ENCODE data around the gene PHLDA2. TPM values are rescaled to one million over a fixed set of nuclear protein-coding genes. Genes with fewer than 3 reads are reported as not detected.
"Not testable (repeated sequence)": the region's sequence is repeated elsewhere in the genome, so short reads cannot be mapped to it uniquely, and the experiment has no call there.

The PHLDA2 gene
- total RNA-seq, 2 experiments from 2014 or later = 7.6 to 8.3 TPM

DNA sequence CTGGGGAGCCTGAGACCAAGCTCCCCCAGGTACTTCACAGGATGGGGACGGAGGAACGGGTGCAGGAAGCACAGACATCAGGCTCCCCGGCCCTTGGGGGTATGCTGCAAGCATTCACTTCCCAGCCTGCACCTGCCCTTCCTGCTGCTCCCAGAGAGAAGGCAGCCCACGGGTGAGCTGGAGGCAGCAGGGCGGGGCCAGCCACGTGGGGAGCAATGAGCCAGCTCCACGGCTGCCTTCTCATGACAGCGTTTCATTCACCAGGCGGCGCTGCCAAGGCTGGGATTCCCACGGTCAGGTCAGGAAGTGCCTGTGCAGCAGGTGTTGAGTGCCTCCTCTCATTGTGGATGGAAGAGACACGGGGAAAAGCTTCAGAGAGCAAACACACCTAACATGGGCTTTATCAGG is 14.5 kb upstream of the PHLDA2 start:
- H3K27me3 Mint-ChIP-seq = no peaks in the 10 kb centered on the region
- peak overlapping the region; percentile 38 for H3K27ac Mint-ChIP-seq
- peaks cover 10% of the 10 kb centered on the region for H3K9me3 Mint-ChIP-seq
- ChIA-PET CTCF (interaction anchor here (1.1 to 4.7 kb wide), 2 partner anchors 10 to 14 kb away, joined by 4 to 23 read pairs; partner anchors contain the start of gene PHLDA2), POLR2A (interaction anchor here (2.0 kb wide), 1 partner anchor 14 kb away, joined by 11 read pairs; the partner anchor contains the start of gene PHLDA2)
- H3K4me3 Mint-ChIP-seq = no peak overlapping the region
- peak; percentile 44 for DNase-seq
- intact Hi-C loops (cut with micrococcal nuclease) = no loop called here
- peaks cover 40% of the 10 kb centered on the region for H3K4me1 Mint-ChIP-seq (ENCODE audit: low read depth)
- peaks cover 44% of the 10 kb centered on the region for H3K36me3 Mint-ChIP-seq

- H3K4me1 Mint-ChIP-seq (ENCODE audit: low read depth) = peaks cover 37% of the 10 kb centered on the region
- H3K4me3 Mint-ChIP-seq = no peak overlapping the region
- peaks cover 16% of the 10 kb centered on the region for H3K9me3 Mint-ChIP-seq
- no peaks in the 10 kb centered on the region for H3K27me3 Mint-ChIP-seq
- H3K36me3 Mint-ChIP-seq = peaks cover 46% of the 10 kb centered on the region
- intact Hi-C loops (cut with micrococcal nuclease) = no loop called here
- CTCF ChIA-PET = interaction anchor here (1.1 to 4.7 kb wide), 2 partner anchors 10 to 13 kb away, joined by 4 to 23 read pairs; partner anchors contain the start of gene PHLDA2
- POLR2A ChIA-PET = interaction anchor here (2.0 kb wide), 1 partner anchor 14 kb away, joined by 11 read pairs; the partner anchor contains the start of gene PHLDA2
- peak; percentile 15 for DNase-seq
- peak overlapping the region; percentile 38 for H3K27ac Mint-ChIP-seq
Observed at GRCh38 chr11:2942872-2943710, 13.9 kb upstream of the PHLDA2 start.

GRCh38 chr11:2942447-2942846 is 13.2 kb upstream of the PHLDA2 start:
- Mint-ChIP-seq H3K9me3 (peaks cover 23% of the 10 kb centered on the region), H3K4me1 (ENCODE audit: low read depth) (peaks cover 31% of the 10 kb centered on the region), H3K27ac (no peak overlapping the region), H3K36me3 (peaks cover 47% of the 10 kb centered on the region), H3K27me3 (no peaks in the 10 kb centered on the region), H3K4me3 (no peak overlapping the region)
- CTCF ChIA-PET = interaction anchor here (4.7 kb wide), 1 partner anchor 13 kb away, joined by 23 read pairs; the partner anchor contains the start of gene PHLDA2
- POLR2A ChIA-PET = interaction anchor here (2.0 kb wide), 1 partner anchor 13 kb away, joined by 11 read pairs; the partner anchor contains the start of gene PHLDA2
- no peak for DNase-seq
- intact Hi-C loops (cut with micrococcal nuclease) = no loop called here

DNA sequence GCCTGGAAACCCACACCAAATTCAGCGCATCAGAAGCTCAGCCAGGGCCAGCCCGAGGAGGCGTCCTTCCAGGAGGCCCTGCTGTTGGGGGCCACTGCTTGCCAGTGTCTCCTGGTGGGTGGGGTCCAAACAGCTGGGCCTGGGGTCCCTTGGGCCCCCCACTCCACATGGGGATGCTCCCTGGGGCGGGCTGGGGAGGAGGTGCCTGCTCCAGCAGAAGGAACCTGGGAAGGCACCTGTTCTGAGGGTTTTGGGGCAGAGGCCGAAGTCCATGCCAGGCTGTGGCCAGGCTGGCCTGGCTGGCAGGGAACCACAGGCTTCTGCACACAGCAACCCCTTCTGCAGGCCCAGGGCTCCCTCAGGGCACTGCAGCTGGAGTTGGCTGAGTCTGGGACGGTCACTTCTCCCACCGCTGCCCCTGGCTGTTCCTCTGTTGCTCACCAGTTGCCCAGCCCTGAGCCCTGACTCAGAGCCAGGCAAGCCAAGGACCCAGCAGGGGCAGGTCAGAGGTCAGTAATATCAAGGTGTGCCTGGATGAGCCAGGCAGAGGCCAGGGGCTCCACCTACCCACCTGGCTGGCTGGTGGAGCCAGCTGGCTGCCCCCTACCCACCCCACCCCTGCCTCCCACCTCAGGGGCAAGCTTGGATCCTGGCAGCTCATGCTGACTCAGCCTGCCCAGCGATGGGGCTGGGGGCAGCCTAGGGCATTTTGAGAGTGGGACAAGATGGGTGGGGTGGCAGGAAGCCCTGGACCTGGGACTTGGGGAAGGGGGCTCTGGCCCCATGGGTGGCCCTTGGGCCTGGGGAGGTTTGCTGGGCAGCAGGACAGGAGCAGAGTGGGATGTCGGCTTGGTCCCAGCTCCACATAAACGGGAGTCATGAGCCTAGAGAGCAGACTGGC is 12.0 kb upstream of the PHLDA2 start:
- H3K27me3 Mint-ChIP-seq = no peaks in the 10 kb centered on the region
- peaks cover 28% of the 10 kb centered on the region for H3K9me3 Mint-ChIP-seq
- no peak for DNase-seq
- POLR2A ChIA-PET = interaction anchor here (1.0 to 2.0 kb wide), 4 partner anchors 11 to 116 kb away, joined by 3 to 11 read pairs (median 4); partner anchors contain the start of genes CARS1 and PHLDA2
- peaks cover 18% of the 10 kb centered on the region for H3K4me1 Mint-ChIP-seq (ENCODE audit: low read depth)
- no peak overlapping the region for H3K27ac Mint-ChIP-seq
- no peak overlapping the region for H3K4me3 Mint-ChIP-seq
- CTCF ChIA-PET = interaction anchor here (0.9 to 4.7 kb wide), 3 partner anchors 11 to 80 kb away, joined by 3 to 23 read pairs (median 3); partner anchors contain the start of gene PHLDA2
- H3K36me3 Mint-ChIP-seq = peaks cover 37% of the 10 kb centered on the region
- intact Hi-C loops (cut with micrococcal nuclease) = no loop called here

GRCh38 chr11:2940147-2940920 is 11.1 kb upstream of the PHLDA2 start:
- CTCF ChIA-PET = interaction anchor here (1.4 to 4.7 kb wide), 2 partner anchors 11 to 81 kb away, joined by 3 to 23 read pairs; partner anchors contain the start of gene PHLDA2
- H3K36me3 Mint-ChIP-seq = peaks cover 31% of the 10 kb centered on the region
- peak; percentile 67 for DNase-seq
- H3K27ac Mint-ChIP-seq = no peak overlapping the region
- H3K4me3 Mint-ChIP-seq = no peak overlapping the region
- no peaks in the 10 kb centered on the region for H3K27me3 Mint-ChIP-seq
- peaks cover 10% of the 10 kb centered on the region for H3K4me1 Mint-ChIP-seq (ENCODE audit: low read depth)
- intact Hi-C loops (cut with micrococcal nuclease) = no loop called here
- H3K9me3 Mint-ChIP-seq = peaks cover 28% of the 10 kb centered on the region
- POLR2A ChIA-PET = interaction anchor here (1.4 kb wide), 1 partner anchor 10 kb away, joined by 6 read pairs; the partner anchor contains the start of gene PHLDA2

DNA sequence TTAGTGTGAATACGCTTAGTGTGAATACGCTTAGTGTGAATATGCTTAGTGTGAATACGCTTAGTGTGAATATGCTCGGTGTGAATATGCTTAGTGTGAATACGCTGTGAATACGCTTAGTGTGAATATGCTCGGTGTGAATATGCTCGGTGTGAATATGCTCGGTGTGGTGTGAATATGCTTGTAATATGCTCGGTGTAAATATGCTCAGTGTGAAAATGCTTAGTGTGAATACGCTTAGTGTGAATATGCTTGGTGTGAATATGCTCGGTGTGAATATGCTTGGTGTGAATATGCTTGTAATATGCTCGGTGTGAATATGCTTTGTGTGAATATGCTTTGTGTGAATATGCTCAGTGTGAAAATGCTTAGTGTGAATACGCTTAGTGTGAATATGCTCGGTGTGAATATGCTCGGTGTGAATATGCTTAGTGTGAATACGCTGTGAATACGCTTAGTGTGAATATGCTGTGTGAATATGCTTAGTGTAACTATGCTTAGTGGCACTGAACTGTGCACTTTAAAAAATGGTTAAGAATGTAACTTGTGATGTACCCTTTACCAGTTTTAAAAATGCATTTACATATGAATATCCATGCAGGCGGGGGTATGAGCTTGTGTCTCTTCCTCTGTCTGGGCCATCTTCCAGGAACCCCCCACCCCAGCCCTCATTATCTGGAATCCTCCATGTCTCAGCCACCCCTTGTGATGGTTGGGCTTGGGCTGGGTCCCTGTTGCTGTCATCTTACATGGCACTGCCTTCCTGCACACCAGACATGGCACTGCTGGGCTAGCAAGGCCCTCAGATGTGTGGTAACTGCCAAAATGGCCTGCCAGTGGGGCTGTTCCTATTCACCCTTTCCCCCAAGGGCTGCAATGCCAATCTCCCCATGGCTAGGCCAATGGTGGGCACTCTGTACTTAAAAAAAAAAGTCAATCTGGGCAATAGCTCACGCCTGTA is 9.5 kb upstream of the PHLDA2 start:
- H3K4me3 Mint-ChIP-seq = peak overlapping the region; percentile 3
- intact Hi-C loops (cut with micrococcal nuclease); POLR2A ChIA-PET; H3K27me3 Mint-ChIP-seq; DNase-seq; H3K4me1 Mint-ChIP-seq (ENCODE audit: low read depth): not testable (repeated sequence)
- H3K27ac Mint-ChIP-seq = peak overlapping the region; percentile 38
- H3K36me3 Mint-ChIP-seq = peaks cover 24% of the 10 kb centered on the region
- H3K9me3 Mint-ChIP-seq = peaks cover 28% of the 10 kb centered on the region
- CTCF ChIA-PET = interaction anchor here (1.0 kb wide), 1 partner anchor 8 kb away, joined by 3 read pairs; no protein-coding TSS in a partner anchor

GRCh38 chr11:2937641-2938457 is 8.6 kb upstream of the PHLDA2 start:
- intact Hi-C loops (cut with micrococcal nuclease); H3K4me3 Mint-ChIP-seq; CTCF ChIA-PET; H3K27me3 Mint-ChIP-seq; POLR2A ChIA-PET; DNase-seq: not testable (repeated sequence)
- peaks cover 23% of the 10 kb centered on the region for H3K36me3 Mint-ChIP-seq
- peaks cover 28% of the 10 kb centered on the region for H3K9me3 Mint-ChIP-seq
- H3K27ac Mint-ChIP-seq = peak overlapping the region; percentile 31
- H3K4me1 Mint-ChIP-seq (ENCODE audit: low read depth) = peaks cover 13% of the 10 kb centered on the region

DNA sequence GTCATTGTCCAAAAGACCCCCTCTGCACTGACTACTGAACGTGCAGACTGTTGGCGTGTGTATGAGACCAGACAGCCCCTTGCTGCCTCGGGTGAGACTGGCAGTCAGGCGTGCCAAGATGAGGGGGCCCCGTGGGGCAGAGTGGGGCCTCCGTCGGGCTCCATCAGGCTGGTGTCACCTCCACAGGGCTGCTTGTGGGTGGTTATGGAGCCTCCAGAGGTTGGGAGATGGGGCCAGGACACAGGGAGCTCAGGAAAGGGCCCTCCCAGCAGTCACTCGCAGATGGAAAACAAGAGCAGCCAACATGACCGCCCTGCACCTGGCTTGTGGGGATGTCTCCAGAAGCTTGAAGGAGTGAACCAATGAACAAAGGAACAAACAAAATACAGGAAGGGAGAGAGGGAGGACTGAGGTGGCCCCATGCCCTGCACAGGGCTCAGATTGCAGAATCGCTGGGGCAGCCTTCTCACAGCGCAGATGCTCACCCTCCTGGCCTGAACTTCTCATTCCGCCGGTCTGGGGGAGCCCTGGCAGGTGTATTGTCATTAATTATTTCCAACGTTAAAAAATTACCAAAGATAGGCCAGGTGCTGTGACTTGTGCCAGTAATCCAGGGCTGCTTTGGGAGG is 5.5 kb upstream of the PHLDA2 start:
- no peak for DNase-seq
- CTCF ChIA-PET = interaction anchor here (0.6 to 6.5 kb wide), 3 partner anchors 11 to 402 kb away, joined by 3 to 53 read pairs (median 14); no protein-coding TSS in a partner anchor
- intact Hi-C loops (cut with micrococcal nuclease) = no loop called here

GRCh38 chr11:2934021-2934550 is 4.9 kb upstream of the PHLDA2 start:
- ChIA-PET POLR2A (interaction anchor here (1.1 to 1.2 kb wide), 2 partner anchors 46 to 57 kb away, joined by 3 to 7 read pairs; no protein-coding TSS in a partner anchor), CTCF (interaction anchor here (0.6 to 6.5 kb wide), 4 partner anchors 11 to 401 kb away, joined by 3 to 53 read pairs (median 8); no protein-coding TSS in a partner anchor)
- no peak for DNase-seq
- H3K4me1 Mint-ChIP-seq (ENCODE audit: low read depth) = peaks cover 22% of the 10 kb centered on the region
- H3K27me3 Mint-ChIP-seq = peaks cover under 1% of the 10 kb centered on the region
- intact Hi-C loops (cut with micrococcal nuclease) = no loop called here
- H3K9me3 Mint-ChIP-seq = peaks cover 22% of the 10 kb centered on the region
- peaks cover 17% of the 10 kb centered on the region for H3K36me3 Mint-ChIP-seq
- H3K4me3 Mint-ChIP-seq = no peak overlapping the region
- H3K27ac Mint-ChIP-seq = peak overlapping the region; percentile 42

More for the DNA sequence above, 5.5 kb upstream of the PHLDA2 start:
- Mint-ChIP-seq H3K27me3 (no peaks in the 10 kb centered on the region), H3K36me3 (peaks cover 21% of the 10 kb centered on the region), H3K4me1 (ENCODE audit: low read depth) (peaks cover 22% of the 10 kb centered on the region), H3K27ac (no peak overlapping the region), H3K9me3 (peaks cover 26% of the 10 kb centered on the region), H3K4me3 (no peak overlapping the region)
- POLR2A ChIA-PET = no interaction called here

Measured in activated CD4-positive, alpha-beta memory T cell treated with anti-CD3 and anti-CD28 coated beads for 36 hours (primary cell).